ENCODE data around the gene MGLL. TPM values are rescaled to one million over a fixed set of nuclear protein-coding genes. Genes with fewer than 3 reads are reported as not detected.

The MGLL gene
- total RNA-seq, 4 donors from 2014 or later: 37.9 to 54.3 (median 45.2) TPM

- H3K27me3 ChIP-seq: no peaks in the 10 kb centered on the region
- H3K4me1 ChIP-seq: peaks cover 56% of the 10 kb centered on the region
- 75% methylated on average over 5 of the region's 5 CpGs for WGBS
- no peaks in the 10 kb centered on the region for H3K36me3 ChIP-seq
- no peaks in the 10 kb centered on the region for H3K9me3 ChIP-seq
- no peak overlapping the region for H3K4me3 ChIP-seq
- no peak overlapping the region for H3K27ac ChIP-seq
- no peak for TF ChIP-seq POLR2A (IDR thresholded peaks at IDR 0.05)
- TF ChIP-seq, protein P1, sequence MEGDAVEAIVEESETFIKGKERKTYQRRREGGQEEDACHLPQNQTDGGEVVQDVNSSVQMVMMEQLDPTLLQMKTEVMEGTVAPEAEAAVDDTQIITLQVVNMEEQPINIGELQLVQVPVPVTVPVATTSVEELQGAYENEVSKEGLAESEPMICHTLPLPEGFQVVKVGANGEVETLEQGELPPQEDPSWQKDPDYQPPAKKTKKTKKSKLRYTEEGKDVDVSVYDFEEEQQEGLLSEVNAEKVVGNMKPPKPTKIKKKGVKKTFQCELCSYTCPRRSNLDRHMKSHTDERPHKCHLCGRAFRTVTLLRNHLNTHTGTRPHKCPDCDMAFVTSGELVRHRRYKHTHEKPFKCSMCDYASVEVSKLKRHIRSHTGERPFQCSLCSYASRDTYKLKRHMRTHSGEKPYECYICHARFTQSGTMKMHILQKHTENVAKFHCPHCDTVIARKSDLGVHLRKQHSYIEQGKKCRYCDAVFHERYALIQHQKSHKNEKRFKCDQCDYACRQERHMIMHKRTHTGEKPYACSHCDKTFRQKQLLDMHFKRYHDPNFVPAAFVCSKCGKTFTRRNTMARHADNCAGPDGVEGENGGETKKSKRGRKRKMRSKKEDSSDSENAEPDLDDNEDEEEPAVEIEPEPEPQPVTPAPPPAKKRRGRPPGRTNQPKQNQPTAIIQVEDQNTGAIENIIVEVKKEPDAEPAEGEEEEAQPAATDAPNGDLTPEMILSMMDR (IDR thresholded peaks at IDR 0.05): no peak
- no peak for TF ChIP-seq POLR2AphosphoS5 (IDR thresholded peaks at IDR 0.05)
- TF ChIP-seq EP300 (IDR thresholded peaks at IDR 0.05): no peak
- no peak for DNase-seq (ENCODE audit: low spot score in 2 of 2)
These were observed 121.9 kb downstream of the MGLL start for GRCh38 chr3:127700406-127700805.

DNA sequence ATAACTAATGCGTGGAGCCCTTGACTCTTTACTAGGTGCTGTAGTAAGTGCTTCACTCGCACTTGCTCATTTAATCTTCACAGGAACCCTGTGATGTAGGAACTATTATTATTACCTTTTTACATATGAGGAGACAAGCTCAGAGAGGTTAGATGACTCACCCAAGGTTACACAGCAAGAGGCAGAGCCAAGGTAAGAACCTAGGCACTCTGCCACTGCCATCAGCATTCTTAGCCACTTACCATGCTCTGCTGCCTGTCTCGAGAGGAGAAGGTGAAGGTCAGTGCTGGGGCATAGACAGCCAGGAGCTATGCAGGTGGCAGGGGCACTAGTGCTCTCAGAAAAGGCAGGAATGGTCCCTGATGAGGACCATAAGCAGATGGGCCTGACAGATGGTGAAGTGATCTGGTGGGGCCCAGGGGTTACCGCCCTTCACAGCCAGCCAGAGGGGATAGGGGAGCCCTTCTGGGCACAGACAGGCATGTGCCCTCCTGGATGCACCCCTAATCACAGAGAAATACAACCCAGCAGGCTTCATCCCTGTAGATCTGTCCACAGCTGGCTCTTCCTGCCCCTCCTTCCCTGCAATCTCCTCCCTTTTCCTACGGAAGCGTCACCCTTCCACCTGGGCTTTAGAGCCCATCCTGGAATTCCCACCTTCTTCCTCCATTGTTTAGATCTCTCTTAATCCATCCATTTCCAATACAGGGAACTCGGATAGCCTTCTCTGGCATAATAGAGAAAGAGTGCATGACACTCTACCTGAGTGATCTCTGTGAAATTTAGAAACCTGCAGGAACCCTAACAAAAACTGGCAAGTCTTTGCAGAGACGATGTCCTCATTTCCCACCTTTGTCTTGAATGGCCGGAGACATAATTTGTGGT lies 122.7 kb downstream of the MGLL start:
- Histone ChIP-seq H3K27me3 (no peaks in the 10 kb centered on the region), H3K27ac (no peak overlapping the region), H3K36me3 (no peaks in the 10 kb centered on the region), H3K4me3 (no peak overlapping the region), H3K4me1 (peaks cover 56% of the 10 kb centered on the region), H3K9me3 (no peaks in the 10 kb centered on the region)
- no peak for DNase-seq (ENCODE audit: low spot score in 2 of 2)
- TF ChIP-seq EP300 (IDR thresholded peaks at IDR 0.05) (no peak), POLR2A (IDR thresholded peaks at IDR 0.05) (no peak), POLR2AphosphoS5 (IDR thresholded peaks at IDR 0.05) (no peak)
- TF ChIP-seq, protein P1 (IDR thresholded peaks at IDR 0.05): no peak
- 79% methylated on average over 9 of the region's 9 CpGs for WGBS

DNA sequence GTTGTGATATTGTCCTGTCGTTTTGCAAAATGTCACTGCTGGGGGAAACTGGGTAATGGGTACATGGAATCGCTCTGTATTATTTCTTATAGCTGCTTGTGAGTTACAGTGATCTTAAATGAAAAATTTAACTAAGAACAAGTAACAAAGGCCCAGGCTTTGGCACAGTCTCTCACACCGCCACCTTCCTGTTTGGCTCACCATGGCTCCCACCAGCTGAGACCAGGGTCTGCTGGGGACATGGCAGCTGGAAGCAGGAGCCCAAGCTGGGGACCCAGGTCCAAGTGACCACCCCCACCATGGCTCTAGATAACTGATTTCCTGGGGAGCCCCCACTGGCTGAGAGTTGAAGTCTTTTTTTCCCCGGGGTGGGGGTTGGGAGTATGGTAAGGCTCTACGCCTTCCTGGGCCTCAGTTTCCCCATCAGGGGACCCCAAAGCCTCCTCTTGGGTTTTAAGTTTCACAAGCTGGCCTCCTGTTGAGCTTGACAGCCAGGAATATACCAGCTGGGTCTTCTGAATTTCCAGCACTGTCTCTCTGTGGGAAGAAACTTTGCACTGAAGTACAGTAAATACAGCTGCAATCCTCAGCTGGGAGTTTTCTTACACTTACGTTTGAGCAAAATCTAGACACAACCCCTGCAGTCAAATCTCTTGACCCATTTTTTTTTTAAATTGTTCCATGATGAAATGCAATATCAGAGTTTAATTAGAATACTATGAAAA lies 123.5 kb downstream of the MGLL start:
- Histone ChIP-seq H3K36me3 (no peaks in the 10 kb centered on the region), H3K27ac (peak overlapping the region; percentile 84), H3K4me1 (peaks cover 56% of the 10 kb centered on the region), H3K9me3 (no peaks in the 10 kb centered on the region), H3K4me3 (no peak overlapping the region), H3K27me3 (no peaks in the 10 kb centered on the region)
- no peak for TF ChIP-seq POLR2A (IDR thresholded peaks at IDR 0.05)
- TF ChIP-seq EP300 (IDR thresholded peaks at IDR 0.05): no peak
- no peak for TF ChIP-seq POLR2AphosphoS5 (IDR thresholded peaks at IDR 0.05)
- 78% methylated on average over 5 of the region's 6 CpGs for WGBS
- no peak for DNase-seq (ENCODE audit: low spot score in 2 of 2)

GRCh38 chr3:127698286-127698685 lies 124.0 kb downstream of the MGLL start:
- Histone ChIP-seq H3K4me1 (peaks cover 56% of the 10 kb centered on the region), H3K27ac (peak overlapping the region; percentile 84), H3K4me3 (no peak overlapping the region), H3K27me3 (no peaks in the 10 kb centered on the region), H3K9me3 (no peaks in the 10 kb centered on the region), H3K36me3 (peaks cover 2% of the 10 kb centered on the region)
- no peak for DNase-seq (ENCODE audit: low spot score in 2 of 2)
- 79% methylated on average over 3 of the region's 3 CpGs for WGBS
- TF ChIP-seq POLR2A (IDR thresholded peaks at IDR 0.05) (no peak), EP300 (IDR thresholded peaks at IDR 0.05) (no peak), POLR2AphosphoS5 (IDR thresholded peaks at IDR 0.05) (no peak)
- TF ChIP-seq, protein P1 (IDR thresholded peaks at IDR 0.05): no peak

DNA sequence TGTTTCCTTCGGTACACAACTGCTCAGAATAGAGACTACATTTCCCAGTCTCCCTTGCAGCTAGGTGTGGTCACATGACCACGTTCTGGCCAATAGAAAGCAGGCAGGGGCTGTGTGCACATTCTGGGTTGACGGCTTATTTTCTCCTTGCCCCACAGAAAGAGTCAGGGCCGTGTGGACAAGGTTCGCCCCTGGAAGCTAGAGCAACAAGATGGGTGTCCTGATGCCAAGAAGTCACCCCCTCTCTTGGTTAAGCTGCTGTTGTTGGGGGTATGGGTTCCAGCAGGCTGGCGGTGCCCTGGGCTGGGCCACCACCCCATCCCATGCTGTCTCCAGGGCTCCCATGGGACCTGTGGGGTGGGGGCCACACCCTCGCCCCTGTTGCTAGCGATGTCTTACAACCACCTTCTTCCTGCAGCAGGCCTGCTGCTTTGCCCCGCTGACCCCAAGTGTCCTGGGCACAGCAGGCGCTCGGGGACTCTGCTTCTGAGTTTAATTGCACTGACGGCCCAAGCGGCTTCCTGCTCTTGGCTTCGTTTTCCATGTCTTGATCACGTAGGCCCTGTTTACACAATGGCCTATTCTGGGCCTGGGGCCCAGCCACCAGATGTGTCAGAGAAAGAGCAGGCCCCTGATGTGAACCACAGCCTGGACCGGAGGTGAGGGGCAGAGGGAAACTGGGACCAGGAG lies 124.6 kb downstream of the MGLL start:
- Histone ChIP-seq H3K4me3 (peak overlapping the region; percentile 22), H3K27me3 (no peaks in the 10 kb centered on the region), H3K4me1 (peaks cover 52% of the 10 kb centered on the region), H3K9me3 (no peaks in the 10 kb centered on the region), H3K36me3 (peaks cover 7% of the 10 kb centered on the region), H3K27ac (peak overlapping the region; percentile 84)
- TF ChIP-seq POLR2A (IDR thresholded peaks at IDR 0.05) (peak in 1 of 2 donors; percentile 1), POLR2AphosphoS5 (IDR thresholded peaks at IDR 0.05) (peak in 1 of 3 donors; percentile 71)
- TF ChIP-seq, protein P1 (IDR thresholded peaks at IDR 0.05): no peak
- WGBS: 39% methylated on average over 16 of the region's 16 CpGs
- DNase-seq (ENCODE audit: low spot score in 2 of 2): peak; percentile 85 to 90

Data from suprapubic skin (tissue), 4 donors.